ENCODE data around the gene PLA2G2A.

GRCh38 chr1:19942657-19943056 lies 36.8 kb downstream of the PLA2G2A start:
- TF ChIP-seq POLR2AphosphoS5 (IDR thresholded peaks at IDR 0.05; ENCODE audit: low read length) (no peak), ATF7 (IDR thresholded peaks at IDR 0.05; ENCODE audit: low read depth) (no peak), CEBPZ (IDR thresholded peaks at IDR 0.05; ENCODE audit: low read depth, low read length) (no peak), EP300 (IDR thresholded peaks at IDR 0.05; ENCODE audit: borderline replicate concordance in 1 of 2, control insufficient read depth in 1 of 2, low read depth in 2 of 2, low read length in 2 of 2) (no peak), CEBPB (IDR thresholded peaks at IDR 0.05; ENCODE audit: borderline replicate concordance in 1 of 2, low read depth in 2 of 2, low read length in 2 of 2) (no peak), ZNF274 (IDR thresholded peaks at IDR 0.05; ENCODE audit: insufficient read depth, insufficient read length) (no peak), SIN3A (IDR thresholded peaks at IDR 0.05; ENCODE audit: low read depth, low read length) (no peak), CHD2 (IDR thresholded peaks at IDR 0.05; ENCODE audit: borderline replicate concordance, low read depth, low read length) (no peak), ZNF384 (IDR thresholded peaks at IDR 0.05; ENCODE audit: borderline replicate concordance, low read depth, low read length) (no peak), STAT1 (conservative IDR thresholded peaks at IDR 0.05) (no peak)
- TF ChIP-seq, protein P1, sequence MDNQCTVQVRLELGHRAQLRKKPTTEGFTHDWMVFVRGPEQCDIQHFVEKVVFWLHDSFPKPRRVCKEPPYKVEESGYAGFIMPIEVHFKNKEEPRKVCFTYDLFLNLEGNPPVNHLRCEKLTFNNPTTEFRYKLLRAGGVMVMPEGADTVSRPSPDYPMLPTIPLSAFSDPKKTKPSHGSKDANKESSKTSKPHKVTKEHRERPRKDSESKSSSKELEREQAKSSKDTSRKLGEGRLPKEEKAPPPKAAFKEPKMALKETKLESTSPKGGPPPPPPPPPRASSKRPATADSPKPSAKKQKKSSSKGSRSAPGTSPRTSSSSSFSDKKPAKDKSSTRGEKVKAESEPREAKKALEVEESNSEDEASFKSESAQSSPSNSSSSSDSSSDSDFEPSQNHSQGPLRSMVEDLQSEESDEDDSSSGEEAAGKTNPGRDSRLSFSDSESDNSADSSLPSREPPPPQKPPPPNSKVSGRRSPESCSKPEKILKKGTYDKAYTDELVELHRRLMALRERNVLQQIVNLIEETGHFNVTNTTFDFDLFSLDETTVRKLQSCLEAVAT (IDR thresholded peaks at IDR 0.05) = no peak
- TF ChIP-seq, protein P2, sequence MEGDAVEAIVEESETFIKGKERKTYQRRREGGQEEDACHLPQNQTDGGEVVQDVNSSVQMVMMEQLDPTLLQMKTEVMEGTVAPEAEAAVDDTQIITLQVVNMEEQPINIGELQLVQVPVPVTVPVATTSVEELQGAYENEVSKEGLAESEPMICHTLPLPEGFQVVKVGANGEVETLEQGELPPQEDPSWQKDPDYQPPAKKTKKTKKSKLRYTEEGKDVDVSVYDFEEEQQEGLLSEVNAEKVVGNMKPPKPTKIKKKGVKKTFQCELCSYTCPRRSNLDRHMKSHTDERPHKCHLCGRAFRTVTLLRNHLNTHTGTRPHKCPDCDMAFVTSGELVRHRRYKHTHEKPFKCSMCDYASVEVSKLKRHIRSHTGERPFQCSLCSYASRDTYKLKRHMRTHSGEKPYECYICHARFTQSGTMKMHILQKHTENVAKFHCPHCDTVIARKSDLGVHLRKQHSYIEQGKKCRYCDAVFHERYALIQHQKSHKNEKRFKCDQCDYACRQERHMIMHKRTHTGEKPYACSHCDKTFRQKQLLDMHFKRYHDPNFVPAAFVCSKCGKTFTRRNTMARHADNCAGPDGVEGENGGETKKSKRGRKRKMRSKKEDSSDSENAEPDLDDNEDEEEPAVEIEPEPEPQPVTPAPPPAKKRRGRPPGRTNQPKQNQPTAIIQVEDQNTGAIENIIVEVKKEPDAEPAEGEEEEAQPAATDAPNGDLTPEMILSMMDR (IDR thresholded peaks at IDR 0.05 in 2 of 3, conservative IDR thresholded peaks at IDR 0.05 in 1 of 3; ENCODE audit: control insufficient read depth in 2 of 3, extremely low read depth in 1 of 3, insufficient read depth in 1 of 3, low read depth in 3 of 3, low read length in 3 of 3) = no peak
- TF ChIP-seq, protein P3, sequence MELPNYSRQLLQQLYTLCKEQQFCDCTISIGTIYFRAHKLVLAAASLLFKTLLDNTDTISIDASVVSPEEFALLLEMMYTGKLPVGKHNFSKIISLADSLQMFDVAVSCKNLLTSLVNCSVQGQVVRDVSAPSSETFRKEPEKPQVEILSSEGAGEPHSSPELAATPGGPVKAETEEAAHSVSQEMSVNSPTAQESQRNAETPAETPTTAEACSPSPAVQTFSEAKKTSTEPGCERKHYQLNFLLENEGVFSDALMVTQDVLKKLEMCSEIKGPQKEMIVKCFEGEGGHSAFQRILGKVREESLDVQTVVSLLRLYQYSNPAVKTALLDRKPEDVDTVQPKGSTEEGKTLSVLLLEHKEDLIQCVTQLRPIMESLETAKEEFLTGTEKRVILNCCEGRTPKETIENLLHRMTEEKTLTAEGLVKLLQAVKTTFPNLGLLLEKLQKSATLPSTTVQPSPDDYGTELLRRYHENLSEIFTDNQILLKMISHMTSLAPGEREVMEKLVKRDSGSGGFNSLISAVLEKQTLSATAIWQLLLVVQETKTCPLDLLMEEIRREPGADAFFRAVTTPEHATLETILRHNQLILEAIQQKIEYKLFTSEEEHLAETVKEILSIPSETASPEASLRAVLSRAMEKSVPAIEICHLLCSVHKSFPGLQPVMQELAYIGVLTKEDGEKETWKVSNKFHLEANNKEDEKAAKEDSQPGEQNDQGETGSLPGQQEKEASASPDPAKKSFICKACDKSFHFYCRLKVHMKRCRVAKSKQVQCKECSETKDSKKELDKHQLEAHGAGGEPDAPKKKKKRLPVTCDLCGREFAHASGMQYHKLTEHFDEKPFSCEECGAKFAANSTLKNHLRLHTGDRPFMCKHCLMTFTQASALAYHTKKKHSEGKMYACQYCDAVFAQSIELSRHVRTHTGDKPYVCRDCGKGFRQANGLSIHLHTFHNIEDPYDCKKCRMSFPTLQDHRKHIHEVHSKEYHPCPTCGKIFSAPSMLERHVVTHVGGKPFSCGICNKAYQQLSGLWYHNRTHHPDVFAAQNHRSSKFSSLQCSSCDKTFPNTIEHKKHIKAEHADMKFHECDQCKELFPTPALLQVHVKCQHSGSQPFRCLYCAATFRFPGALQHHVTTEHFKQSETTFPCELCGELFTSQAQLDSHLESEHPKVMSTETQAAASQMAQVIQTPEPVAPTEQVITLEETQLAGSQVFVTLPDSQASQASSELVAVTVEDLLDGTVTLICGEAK (IDR thresholded peaks at IDR 0.05; ENCODE audit: borderline replicate concordance) = peak; percentile 36; the same call in 1 of the 2 replicates

Measured in GM12878 (cell line).